HL-60 (cell line): ENCODE results near the gene PHLDB2.

Experiments used
- CTCF ChIP-seq: IDR thresholded peaks from one replicate; pipeline ENCODE4 v1.5.1; 2011; ENCODE audit warnings: low read length, control low read depth, inconsistent platforms; ENCODE audit not compliant: insufficient read depth
- GABPA ChIP-seq: IDR thresholded peaks from 2 replicates; pipeline ENCODE4 v1.6.1; 2012; ENCODE audit warnings: low read depth
- POLR2AphosphoS5 ChIP-seq: IDR thresholded peaks from 2 replicates; pipeline ENCODE4 v1.6.1; 2012; ENCODE audit warnings: low read depth

GRCh38 chr3:111851511-111851954, 7.5 kb upstream of the PHLDB2 start:
- no peak for TF ChIP-seq CTCF
- TF ChIP-seq POLR2AphosphoS5: no peak
- TF ChIP-seq GABPA: no peak
